SK-N-MC (cell line): Measurements from ENCODE around the gene PDE6G.

Experiments used
- EZH2 ChIP-seq: fragments of 200-600 bp; sonication (generic); IDR thresholded peaks from one replicate; pipeline ENCODE4 v1.6.1; 2017; ENCODE audit warnings: antibody characterized with exemption
- FOXP2 ChIP-seq: optimal IDR thresholded peaks from 2 replicates; pipeline ENCODE3; 2011; ENCODE audit warnings: mild to moderate bottlenecking, moderate library complexity; ENCODE audit not compliant: insufficient read depth; ENCODE audit errors: extremely low read length, control extremely low read depth
- POLR2AphosphoS5 ChIP-seq: IDR thresholded peaks from 2 replicates; pipeline ENCODE4 v1.6.1; 2012; ENCODE audit warnings: mild to moderate bottlenecking, low read depth, low read length, borderline replicate concordance

DNA sequence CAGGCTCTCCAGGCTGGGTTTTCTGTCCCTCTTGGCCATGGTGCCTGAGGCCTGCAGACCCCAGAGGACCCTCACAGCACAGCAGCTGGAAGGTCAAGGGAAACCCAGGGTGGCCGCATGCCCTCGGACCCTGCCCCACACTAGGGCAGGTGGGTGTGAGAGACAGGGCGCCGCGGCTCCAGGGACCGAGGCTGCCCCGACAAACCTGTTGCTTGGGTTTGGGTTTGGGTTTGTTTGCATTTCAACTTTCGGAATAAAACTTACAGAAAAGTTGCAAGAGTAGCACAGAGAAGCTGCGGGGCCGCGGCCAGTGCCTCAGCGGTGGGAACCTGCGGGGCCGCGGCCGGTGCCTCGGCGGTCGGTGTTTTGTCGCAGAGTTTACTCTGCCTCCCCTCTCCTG, 35.3 kb upstream of the PDE6G start:
- TF ChIP-seq POLR2AphosphoS5 = no peak
- no peak for TF ChIP-seq EZH2
- TF ChIP-seq FOXP2 = no peak
